Activated B cell treated with CpG ODN at 0.5 μM for 24 hours (primary cell): ENCODE data around the gene ADSS1. TPM values are rescaled to one million over a fixed set of nuclear protein-coding genes. Genes with fewer than 3 reads are reported as not detected.

Experiments
- ATAC-seq: fragments of 200-7000 bp; cut with Tn5 transposase; one replicate; pipeline ENCODE4 v1.10.0; 2021; ENCODE audit warnings: low read depth, mild to moderate bottlenecking, moderate library complexity
- CTCF ChIA-PET: fragments of 350-600 bp; sonication (Branson Sonifier 250); formaldehyde crosslinking; loops from one replicate; lab custom pipeline; 2021; ENCODE audit warnings: antibody characterized with exemption; lab: Charles Lee
- POLR2A ChIA-PET: fragments of 350-600 bp; sonication (Branson Sonifier 250); formaldehyde crosslinking; loops from one replicate; lab custom pipeline; 2021; ENCODE audit warnings: antibody characterized with exemption; lab: Charles Lee
- DNase-seq: peaks from one replicate; pipeline ENCODE4 v3.0.0; 2022
- H3K27ac Mint-ChIP-seq: one replicate; pipeline ENCODE4 v1.8.0; 2020; ENCODE audit warnings: mixed read lengths
- H3K27me3 Mint-ChIP-seq: one replicate; pipeline ENCODE4 v1.8.0; 2021; ENCODE audit warnings: mixed read lengths
- H3K36me3 Mint-ChIP-seq: one replicate; pipeline ENCODE4 v1.8.0; 2021; ENCODE audit warnings: low read depth, mixed read lengths
- H3K4me1 Mint-ChIP-seq: one replicate; pipeline ENCODE4 v1.8.0; 2021; ENCODE audit warnings: mixed read lengths
- H3K4me3 Mint-ChIP-seq: one replicate; pipeline ENCODE4 v1.8.0; 2020; ENCODE audit warnings: mild to moderate bottlenecking, mixed read lengths
- H3K9me3 Mint-ChIP-seq: one replicate; pipeline ENCODE4 v1.8.0; 2020; ENCODE audit warnings: mixed read lengths
- intact Hi-C: fragments of 100-400 bp; cut with micrococcal nuclease; formaldehyde crosslinking; loops from one replicate; pipeline ENCODE4 v1.15.1; 2024
- total RNA-seq: library from RNA; stranded (reverse); gene quantifications from 2 replicates; pipeline ENCODE4 v1.2.3, GENCODE V29; 2022
- TF ChIP-seq, protein P1 (sequence below): fragments of 200-600 bp; IDR thresholded peaks from one replicate; pipeline ENCODE4 v1.8.0; 2022; ENCODE audit warnings: antibody characterized with exemption, mild to moderate bottlenecking

ADSS1 gene
- total RNA-seq, 1 donor from 2014 or later = 0.18 TPM

GRCh38 chr14:104743461-104744380 lies 19.7 kb downstream of the ADSS1 start:
- Mint-ChIP-seq H3K9me3 (no peaks in the 10 kb centered on the region), H3K36me3 (no peaks in the 10 kb centered on the region), H3K27ac (no peak overlapping the region), H3K4me1 (peaks cover 5% of the 10 kb centered on the region), H3K4me3 (no peak overlapping the region), H3K27me3 (peaks cover 6% of the 10 kb centered on the region)
- CTCF ChIA-PET = no interaction called here
- TF ChIP-seq, protein P1, sequence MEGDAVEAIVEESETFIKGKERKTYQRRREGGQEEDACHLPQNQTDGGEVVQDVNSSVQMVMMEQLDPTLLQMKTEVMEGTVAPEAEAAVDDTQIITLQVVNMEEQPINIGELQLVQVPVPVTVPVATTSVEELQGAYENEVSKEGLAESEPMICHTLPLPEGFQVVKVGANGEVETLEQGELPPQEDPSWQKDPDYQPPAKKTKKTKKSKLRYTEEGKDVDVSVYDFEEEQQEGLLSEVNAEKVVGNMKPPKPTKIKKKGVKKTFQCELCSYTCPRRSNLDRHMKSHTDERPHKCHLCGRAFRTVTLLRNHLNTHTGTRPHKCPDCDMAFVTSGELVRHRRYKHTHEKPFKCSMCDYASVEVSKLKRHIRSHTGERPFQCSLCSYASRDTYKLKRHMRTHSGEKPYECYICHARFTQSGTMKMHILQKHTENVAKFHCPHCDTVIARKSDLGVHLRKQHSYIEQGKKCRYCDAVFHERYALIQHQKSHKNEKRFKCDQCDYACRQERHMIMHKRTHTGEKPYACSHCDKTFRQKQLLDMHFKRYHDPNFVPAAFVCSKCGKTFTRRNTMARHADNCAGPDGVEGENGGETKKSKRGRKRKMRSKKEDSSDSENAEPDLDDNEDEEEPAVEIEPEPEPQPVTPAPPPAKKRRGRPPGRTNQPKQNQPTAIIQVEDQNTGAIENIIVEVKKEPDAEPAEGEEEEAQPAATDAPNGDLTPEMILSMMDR = no peak
- intact Hi-C loops = no loop called here
- no peak for DNase-seq
- POLR2A ChIA-PET = no interaction called here
- ATAC-seq = no peak

DNA sequence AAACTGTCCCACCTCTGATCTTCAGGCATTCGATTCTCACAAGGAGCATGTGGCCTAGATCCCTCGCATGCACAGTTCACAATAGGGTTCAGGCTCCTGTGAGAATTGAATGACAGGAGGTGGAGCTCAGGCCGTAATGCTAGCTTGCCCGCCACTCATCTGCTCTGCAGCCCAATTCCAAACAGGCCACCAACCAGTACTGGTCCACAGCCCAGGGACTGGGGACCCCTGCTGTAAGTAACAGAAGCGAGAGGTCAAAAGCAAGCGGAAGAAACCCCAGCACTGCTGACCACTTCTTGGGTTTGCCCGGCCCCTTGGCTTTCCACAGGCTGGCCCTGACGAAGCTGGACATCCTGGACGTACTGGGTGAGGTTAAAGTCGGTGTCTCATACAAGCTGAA lies 20.5 kb downstream of the ADSS1 start:
- Mint-ChIP-seq H3K9me3 (no peaks in the 10 kb centered on the region), H3K27ac (no peak overlapping the region), H3K4me1 (peaks cover 7% of the 10 kb centered on the region), H3K4me3 (no peak overlapping the region), H3K27me3 (peaks cover 6% of the 10 kb centered on the region), H3K36me3 (no peaks in the 10 kb centered on the region)
- ChIA-PET CTCF (no interaction called here), POLR2A (no interaction called here)
- ATAC-seq (no peak), DNase-seq (no peak)
- TF ChIP-seq, protein P1 = no peak
- intact Hi-C loops = no loop called here

- TF ChIP-seq, protein P1 = no peak
- Mint-ChIP-seq H3K27ac (no peak overlapping the region), H3K27me3 (peaks cover 1% of the 10 kb centered on the region), H3K4me3 (no peak overlapping the region), H3K4me1 (peaks cover 7% of the 10 kb centered on the region), H3K36me3 (no peaks in the 10 kb centered on the region), H3K9me3 (no peaks in the 10 kb centered on the region)
- ChIA-PET CTCF (no interaction called here), POLR2A (no interaction called here)
- DNase-seq (no peak), ATAC-seq (no peak)
- intact Hi-C loops = no loop called here
These were observed 21.4 kb downstream of the ADSS1 start for GRCh38 chr14:104745431-104745830.

- H3K27me3 Mint-ChIP-seq = no peaks in the 10 kb centered on the region
- H3K36me3 Mint-ChIP-seq = no peaks in the 10 kb centered on the region
- peaks cover 7% of the 10 kb centered on the region for H3K4me1 Mint-ChIP-seq
- ATAC-seq (no peak), DNase-seq (no peak)
- H3K9me3 Mint-ChIP-seq = no peaks in the 10 kb centered on the region
- CTCF ChIA-PET = no interaction called here
- intact Hi-C loops = no loop called here
- H3K27ac Mint-ChIP-seq = peak overlapping the region; percentile 3
- no peak overlapping the region for H3K4me3 Mint-ChIP-seq
- POLR2A ChIA-PET = no interaction called here
- TF ChIP-seq, protein P1 = no peak
These were observed 22.1 kb downstream of the ADSS1 start for GRCh38 chr14:104746071-104746545.

- H3K4me1 Mint-ChIP-seq = peaks cover 7% of the 10 kb centered on the region
- DNase-seq (no peak), ATAC-seq (no peak)
- TF ChIP-seq, protein P1 = no peak
- ChIA-PET POLR2A (no interaction called here), CTCF (no interaction called here)
- H3K4me3 Mint-ChIP-seq = no peak overlapping the region
- no peaks in the 10 kb centered on the region for H3K9me3 Mint-ChIP-seq
- no peak overlapping the region for H3K27ac Mint-ChIP-seq
- H3K36me3 Mint-ChIP-seq = no peaks in the 10 kb centered on the region
- H3K27me3 Mint-ChIP-seq = no peaks in the 10 kb centered on the region
- intact Hi-C loops = no loop called here
These were observed 23.0 kb downstream of the ADSS1 start for GRCh38 chr14:104746934-104747481.
